ENCODE results near the gene IFIH1.
A peak's percentile ranks its signal among the peaks of the same experiment; 100 is the strongest.

IFIH1 gene

GRCh38 chr2:162324953-162325352 lies 6.5 kb upstream of the IFIH1 start:
- Mint-ChIP-seq H3K4me1 (peaks cover 10% of the 10 kb centered on the region), H3K36me3 (ENCODE audit: low read depth) (no peaks in the 10 kb centered on the region), H3K27ac (no peak overlapping the region), H3K27me3 (no peaks in the 10 kb centered on the region), H3K4me3 (no peak overlapping the region), H3K9me3 (no peaks in the 10 kb centered on the region)
- DNase-seq: no peak
- no peak for ATAC-seq

GRCh38 chr2:162320864-162321517 lies 2.5 kb upstream of the IFIH1 start:
- H3K4me1 Mint-ChIP-seq: peaks cover 34% of the 10 kb centered on the region
- H3K4me3 Mint-ChIP-seq: no peak overlapping the region
- H3K9me3 Mint-ChIP-seq: no peaks in the 10 kb centered on the region
- no peaks in the 10 kb centered on the region for H3K27me3 Mint-ChIP-seq
- DNase-seq: no peak
- H3K36me3 Mint-ChIP-seq (ENCODE audit: low read depth): no peaks in the 10 kb centered on the region
- ATAC-seq: no peak
- H3K27ac Mint-ChIP-seq: no peak overlapping the region

GRCh38 chr2:162317861-162318327 lies 590 bp downstream of the IFIH1 start:
- Mint-ChIP-seq H3K27ac (peak overlapping the region; percentile 96), H3K9me3 (no peaks in the 10 kb centered on the region), H3K36me3 (ENCODE audit: low read depth) (peaks cover 10% of the 10 kb centered on the region), H3K4me1 (peaks cover 56% of the 10 kb centered on the region), H3K4me3 (peak overlapping the region; percentile 96), H3K27me3 (no peaks in the 10 kb centered on the region)
- peak; percentile 16 for ATAC-seq
- DNase-seq: peak; percentile 28

- Mint-ChIP-seq H3K27ac (peak overlapping the region; percentile 96), H3K36me3 (ENCODE audit: low read depth) (peaks cover 10% of the 10 kb centered on the region), H3K4me1 (peaks cover 61% of the 10 kb centered on the region)
Measured at GRCh38 chr2:162317058-162317742, 1.3 kb downstream of the IFIH1 start.

GRCh38 chr2:162316590-162316989 lies 1.9 kb downstream of the IFIH1 start:
- Mint-ChIP-seq H3K4me1 (peaks cover 67% of the 10 kb centered on the region), H3K36me3 (ENCODE audit: low read depth) (peaks cover 10% of the 10 kb centered on the region)

More at GRCh38 chr2:162317058-162317742, 1.3 kb downstream of the IFIH1 start:
- ATAC-seq (no peak), DNase-seq (no peak)
- no peaks in the 10 kb centered on the region for H3K9me3 Mint-ChIP-seq
- H3K4me3 Mint-ChIP-seq: peak overlapping the region; percentile 96
- H3K27me3 Mint-ChIP-seq: no peaks in the 10 kb centered on the region

GRCh38 chr2:162315938-162316337 lies 2.5 kb downstream of the IFIH1 start:
- ATAC-seq (no peak), DNase-seq (no peak)
- H3K4me3 Mint-ChIP-seq: peak overlapping the region; percentile 96
- no peak overlapping the region for H3K27ac Mint-ChIP-seq
- H3K36me3 Mint-ChIP-seq (ENCODE audit: low read depth): peaks cover 13% of the 10 kb centered on the region
- peaks cover 68% of the 10 kb centered on the region for H3K4me1 Mint-ChIP-seq
- no peaks in the 10 kb centered on the region for H3K27me3 Mint-ChIP-seq
- no peaks in the 10 kb centered on the region for H3K9me3 Mint-ChIP-seq

More at GRCh38 chr2:162316590-162316989, 1.9 kb downstream of the IFIH1 start:
- no peaks in the 10 kb centered on the region for H3K27me3 Mint-ChIP-seq
- ATAC-seq: no peak
- H3K4me3 Mint-ChIP-seq: peak overlapping the region; percentile 96
- no peaks in the 10 kb centered on the region for H3K9me3 Mint-ChIP-seq
- no peak overlapping the region for H3K27ac Mint-ChIP-seq
- no peak for DNase-seq

GRCh38 chr2:162312853-162313252 lies 5.6 kb downstream of the IFIH1 start:
- Mint-ChIP-seq H3K4me1 (peaks cover 58% of the 10 kb centered on the region), H3K9me3 (no peaks in the 10 kb centered on the region), H3K27ac (no peak overlapping the region), H3K36me3 (ENCODE audit: low read depth) (peaks cover 24% of the 10 kb centered on the region), H3K27me3 (no peaks in the 10 kb centered on the region), H3K4me3 (no peak overlapping the region)
- ATAC-seq (no peak), DNase-seq (no peak)

- Mint-ChIP-seq H3K4me1 (peaks cover 31% of the 10 kb centered on the region), H3K27me3 (no peaks in the 10 kb centered on the region), H3K27ac (no peak overlapping the region), H3K4me3 (no peak overlapping the region), H3K9me3 (no peaks in the 10 kb centered on the region), H3K36me3 (ENCODE audit: low read depth) (peaks cover 19% of the 10 kb centered on the region)
- DNase-seq (no peak), ATAC-seq (peak; percentile 65)
Measured at GRCh38 chr2:162308747-162309503, 9.6 kb downstream of the IFIH1 start.

- no peak overlapping the region for H3K27ac Mint-ChIP-seq
- H3K9me3 Mint-ChIP-seq: no peaks in the 10 kb centered on the region
- peaks cover 13% of the 10 kb centered on the region for H3K36me3 Mint-ChIP-seq (ENCODE audit: low read depth)
- DNase-seq (no peak), ATAC-seq (no peak)
- no peaks in the 10 kb centered on the region for H3K27me3 Mint-ChIP-seq
- H3K4me1 Mint-ChIP-seq: peaks cover 14% of the 10 kb centered on the region
- no peak overlapping the region for H3K4me3 Mint-ChIP-seq
Measured at GRCh38 chr2:162305901-162306300, 12.6 kb downstream of the IFIH1 start.

GRCh38 chr2:162301877-162302276 lies 16.6 kb downstream of the IFIH1 start:
- Mint-ChIP-seq H3K4me3 (no peak overlapping the region), H3K4me1 (no peaks in the 10 kb centered on the region), H3K27ac (no peak overlapping the region), H3K9me3 (no peaks in the 10 kb centered on the region), H3K36me3 (ENCODE audit: low read depth) (peaks cover 3% of the 10 kb centered on the region), H3K27me3 (no peaks in the 10 kb centered on the region)
- no peak for ATAC-seq
- no peak for DNase-seq

GRCh38 chr2:162301151-162301804 lies 17.2 kb downstream of the IFIH1 start:
- H3K27ac Mint-ChIP-seq: no peak overlapping the region
- H3K36me3 Mint-ChIP-seq (ENCODE audit: low read depth): peaks cover 3% of the 10 kb centered on the region
- H3K9me3 Mint-ChIP-seq: no peaks in the 10 kb centered on the region
- no peak for ATAC-seq
- peak; percentile 56 for DNase-seq
- H3K27me3 Mint-ChIP-seq: no peaks in the 10 kb centered on the region
- H3K4me1 Mint-ChIP-seq: no peaks in the 10 kb centered on the region
- H3K4me3 Mint-ChIP-seq: no peak overlapping the region

GRCh38 chr2:162300266-162300665 lies 18.2 kb downstream of the IFIH1 start:
- Mint-ChIP-seq H3K4me1 (no peaks in the 10 kb centered on the region), H3K4me3 (no peak overlapping the region), H3K27me3 (no peaks in the 10 kb centered on the region), H3K36me3 (ENCODE audit: low read depth) (no peaks in the 10 kb centered on the region), H3K9me3 (no peaks in the 10 kb centered on the region), H3K27ac (no peak overlapping the region)
- ATAC-seq (no peak), DNase-seq (no peak)

- Mint-ChIP-seq H3K27me3 (no peaks in the 10 kb centered on the region), H3K27ac (no peak overlapping the region), H3K9me3 (no peaks in the 10 kb centered on the region), H3K36me3 (ENCODE audit: low read depth) (no peaks in the 10 kb centered on the region), H3K4me3 (no peak overlapping the region), H3K4me1 (no peaks in the 10 kb centered on the region)
- DNase-seq (no peak), ATAC-seq (no peak)
Measured at GRCh38 chr2:162298669-162299335, 19.7 kb downstream of the IFIH1 start.
